ENCODE results near the gene UPF3A.

The UPF3A gene

GRCh38 chr13:114315074-114315785, 33.8 kb downstream of the UPF3A start:
- H3K4me3 ChIP-seq (ENCODE audit: low read depth, low read length) = peak overlapping the region; percentile 50
- TF ChIP-seq CTCF (IDR thresholded peaks at IDR 0.05; ENCODE audit: low read depth, low read length) = no peak
- DNase-seq (ENCODE audit: low read depth, low spot score) = no peak
- in situ Hi-C loops (cut with HindIII; ENCODE audit: low sequenced_read_pairs) = no loop called here

- in situ Hi-C loops (cut with HindIII; ENCODE audit: low sequenced_read_pairs) = no loop called here
- H3K4me3 ChIP-seq (ENCODE audit: low read depth, low read length) = no peak overlapping the region
- no peak for DNase-seq (ENCODE audit: low read depth, low spot score)
- no peak for TF ChIP-seq CTCF (IDR thresholded peaks at IDR 0.05; ENCODE audit: low read depth, low read length)
These were observed 37.2 kb downstream of the UPF3A start for GRCh38 chr13:114318624-114319023.

- peak; percentile 71 for DNase-seq (ENCODE audit: low read depth, low spot score)
- no peak for TF ChIP-seq CTCF (IDR thresholded peaks at IDR 0.05; ENCODE audit: low read depth, low read length)
- in situ Hi-C loops (cut with HindIII; ENCODE audit: low sequenced_read_pairs) = no loop called here
- H3K4me3 ChIP-seq (ENCODE audit: low read depth, low read length) = no peak overlapping the region
These were observed 38.1 kb downstream of the UPF3A start for GRCh38 chr13:114319441-114319913.

GRCh38 chr13:114320065-114320464, 38.7 kb downstream of the UPF3A start:
- no peak for TF ChIP-seq CTCF (IDR thresholded peaks at IDR 0.05; ENCODE audit: low read depth, low read length)
- H3K4me3 ChIP-seq (ENCODE audit: low read depth, low read length) = no peak overlapping the region
- no peak for DNase-seq (ENCODE audit: low read depth, low spot score)
- in situ Hi-C loops (cut with HindIII; ENCODE audit: low sequenced_read_pairs) = no loop called here

GRCh38 chr13:114321256-114321655, 39.9 kb downstream of the UPF3A start:
- no peak overlapping the region for H3K4me3 ChIP-seq (ENCODE audit: low read depth, low read length)
- TF ChIP-seq CTCF (IDR thresholded peaks at IDR 0.05; ENCODE audit: low read depth, low read length) = no peak
- DNase-seq (ENCODE audit: low read depth, low spot score) = no peak
- in situ Hi-C loops (cut with HindIII; ENCODE audit: low sequenced_read_pairs) = no loop called here

GRCh38 chr13:114323349-114323748, 41.9 kb downstream of the UPF3A start:
- TF ChIP-seq CTCF (IDR thresholded peaks at IDR 0.05; ENCODE audit: low read depth, low read length) = no peak
- no peak overlapping the region for H3K4me3 ChIP-seq (ENCODE audit: low read depth, low read length)
- DNase-seq (ENCODE audit: low read depth, low spot score) = no peak
- in situ Hi-C loops (cut with HindIII; ENCODE audit: low sequenced_read_pairs) = no loop called here
